GM12878 (cell line): ENCODE data around the gene CAMTA1. TPM values are rescaled to one million over a fixed set of nuclear protein-coding genes. Genes with fewer than 3 reads are reported as not detected.

Experiments
- ATAC-seq: fragments of 200-7000 bp; cut with Tn5 transposase; 3 replicates; pipeline ENCODE4 v1.9.1; 2020; ENCODE audit warnings: mild to moderate bottlenecking, moderate library complexity
- BruUV-seq: library from RNA; stranded (reverse); fragments of 400-500 nt; replicated peaks from 2 replicates; lab custom pipeline; 2021; lab: Mats Ljungman, UMichigan
- CTCF ChIA-PET: fragments of 300-600 bp; sonication (Branson Sonifier 250); formaldehyde crosslinking; extraction: SDS; loops from one replicate; lab custom pipeline; 2021; ENCODE audit warnings: inconsistent platforms; lab: Yijun Ruan, JAX
- POLR2A ChIA-PET: fragments of 350-600 bp; formaldehyde crosslinking; extraction: SDS; loops from one replicate; lab custom pipeline; 2021; ENCODE audit warnings: inconsistent platforms; lab: Charles Lee
- RAD21 ChIA-PET: fragments of 300-600 bp; sonication (Branson Sonifier 250); formaldehyde crosslinking; loops from one replicate; lab custom pipeline; 2023; ENCODE audit warnings: antibody characterized with exemption; ENCODE audit not compliant: unreplicated experiment; lab: Charles Lee
- SMC1A ChIA-PET: fragments of 300-600 bp; sonication (Branson Sonifier 250); formaldehyde crosslinking; loops from one replicate; lab custom pipeline; 2023; ENCODE audit not compliant: unreplicated experiment, uncharacterized antibody; lab: Charles Lee
- DNase-seq: peaks from one replicate; pipeline ENCODE4 v3.0.0-alpha.2; 2011; ENCODE audit warnings: low read depth, low spot score
- FAIRE-seq: peaks from 3 replicates; lab custom pipeline; 2011; peaks lifted over from hg19 to GRCh38; lab: Jason Lieb, UNC
- H2AFZ ChIP-seq: 2 replicates; pipeline ENCODE4 v1.6.0; 2011; ENCODE audit warnings: low read depth, low read length, control low read depth; ENCODE audit not compliant: control insufficient read depth
- H3K27ac ChIP-seq: 2 replicates; pipeline ENCODE4 v1.5.1; 2011; ENCODE audit warnings: control low read depth; ENCODE audit not compliant: control insufficient read depth, insufficient read depth
- H3K27me3 ChIP-seq, 2 experiments: replicated peaks in 1 of 2; 2 replicates each; pipeline versions ENCODE4 v1.6.0 to v1.6.1; 2011; ENCODE audit warnings: low read length in 1 of 2; ENCODE audit not compliant: control insufficient read depth in 2 of 2, insufficient read depth in 2 of 2
- H3K36me3 ChIP-seq, 2 experiments: 2 replicates each; pipeline ENCODE4 v1.5.1; 2011; ENCODE audit warnings: low read length in 1 of 2; ENCODE audit not compliant: control insufficient read depth in 2 of 2, insufficient read depth in 2 of 2
- H3K4me1 ChIP-seq: 2 replicates; pipeline ENCODE4 v1.6.1; 2011; ENCODE audit warnings: mild to moderate bottlenecking, low read length, moderate library complexity, mixed read lengths; ENCODE audit not compliant: control insufficient read depth, insufficient read depth
- H3K4me2 ChIP-seq: 2 replicates; pipeline ENCODE4 v1.6.0; 2011; ENCODE audit warnings: control low read depth; ENCODE audit not compliant: control insufficient read depth, insufficient read depth
- H3K4me3 ChIP-seq: fragments of 200-600 bp; sonication (generic); 2 replicates; pipeline ENCODE4 v1.5.1; 2016
- H3K79me2 ChIP-seq: 2 replicates; pipeline ENCODE4 v1.6.0; 2011; ENCODE audit warnings: low read length; ENCODE audit not compliant: control insufficient read depth, insufficient read depth
- H3K9ac ChIP-seq: 2 replicates; pipeline ENCODE4 v1.8.0; 2011; ENCODE audit warnings: low read length, control low read depth, mixed read lengths; ENCODE audit not compliant: control insufficient read depth, insufficient read depth
- H3K9me3 ChIP-seq: replicated peaks from 3 replicates; pipeline ENCODE4 v1.5.1; 2011; ENCODE audit warnings: mild to moderate bottlenecking, low read length; ENCODE audit not compliant: control insufficient read depth, insufficient read depth
- H4K20me1 ChIP-seq: 2 replicates; pipeline ENCODE4 v1.6.0; 2011; ENCODE audit not compliant: control insufficient read depth, insufficient read depth
- ATF3 ChIP-seq: IDR thresholded peaks from 2 replicates; pipeline ENCODE4 v1.6.1; 2011; ENCODE audit warnings: low read depth, mild to moderate bottlenecking, low read length, moderate library complexity, borderline replicate concordance; ENCODE audit errors: extremely low read depth
- ATF7 ChIP-seq: fragments of 450-650 bp; IDR thresholded peaks from 2 replicates; pipeline ENCODE4 v1.6.1; 2016; ENCODE audit warnings: low read depth, mild to moderate bottlenecking
- BRCA1 ChIP-seq: IDR thresholded peaks from 2 replicates; pipeline ENCODE4 v1.6.1; 2011; ENCODE audit warnings: low read depth, low read length, improper control_type of control experiment
- CEBPB ChIP-seq, 2 experiments: fragments of 150-350 bp in 1 of 2; IDR thresholded peaks; 2 replicates each; pipeline ENCODE4 v1.6.1; 2012 to 2014; ENCODE audit warnings: low read depth in 2 of 2, low read length in 2 of 2, borderline replicate concordance in 1 of 2, inconsistent platforms in 1 of 2
- CHD4 ChIP-seq: fragments of 200-600 bp; sonication (generic); IDR thresholded peaks from 2 replicates; pipeline ENCODE4 v1.6.1; 2016; ENCODE audit warnings: mild to moderate bottlenecking
- CTCF ChIP-seq, 3 experiments: IDR thresholded peaks in 2 of 3; conservative IDR thresholded peaks in 1 of 3; 2 replicates each; pipeline ENCODE4 v1.5.1; 2011; ENCODE audit warnings: low read depth in 3 of 3, low read length in 3 of 3, mild to moderate bottlenecking in 3 of 3, control low read depth in 2 of 3, moderate library complexity in 2 of 3, inconsistent platforms in 1 of 3, mixed read lengths in 1 of 3; ENCODE audit not compliant: control insufficient read depth in 2 of 3, insufficient read depth in 1 of 3; ENCODE audit errors: extremely low read depth in 1 of 3
- EP300 ChIP-seq, 2 experiments: fragments of 150-350 bp in 1 of 2; IDR thresholded peaks; 2 replicates each; pipeline ENCODE4 v1.6.1; 2011 to 2012; ENCODE audit warnings: low read depth in 2 of 2, low read length in 2 of 2, borderline replicate concordance in 1 of 2, improper control_type of control experiment in 1 of 2, inconsistent platforms in 1 of 2; ENCODE audit not compliant: control insufficient read depth in 1 of 2
- ETV6 ChIP-seq, 2 experiments: fragments of 450-650 bp in 1 of 2; IDR thresholded peaks in 1 of 2; conservative IDR thresholded peaks in 1 of 2; 2 replicates each; pipeline ENCODE4 v1.6.1; 2014; ENCODE audit warnings: antibody characterized with exemption in 1 of 2, borderline replicate concordance in 1 of 2, low read depth in 1 of 2, mild to moderate bottlenecking in 1 of 2, moderate library complexity in 1 of 2
- FOXM1 ChIP-seq: IDR thresholded peaks from 2 replicates; pipeline ENCODE4 v1.6.1; 2012; ENCODE audit warnings: low read depth, mild to moderate bottlenecking, inconsistent platforms, low read length, moderate library complexity
- JUNB ChIP-seq: IDR thresholded peaks from 2 replicates; pipeline ENCODE4 v1.6.1; 2016; ENCODE audit warnings: antibody characterized with exemption, mild to moderate bottlenecking
- LARP7 ChIP-seq: fragments of 450-650 bp; IDR thresholded peaks from 2 replicates; pipeline ENCODE4 v1.6.1; 2017; ENCODE audit warnings: mild to moderate bottlenecking
- NR2C1 ChIP-seq: fragments of 450-650 bp; IDR thresholded peaks from 2 replicates; pipeline ENCODE4 v1.6.1; 2017; ENCODE audit warnings: antibody characterized with exemption, mild to moderate bottlenecking, moderate library complexity
- NRF1 ChIP-seq: conservative IDR thresholded peaks from 2 replicates; pipeline ENCODE4 v1.6.1; 2011; ENCODE audit warnings: mild to moderate bottlenecking, low read depth, low read length, improper control_type of control experiment
- POLR2AphosphoS5 ChIP-seq: IDR thresholded peaks from 2 replicates; pipeline ENCODE4 v1.6.1; 2011; ENCODE audit warnings: mild to moderate bottlenecking, low read length, inconsistent platforms
- RUNX3 ChIP-seq: IDR thresholded peaks from 2 replicates; pipeline ENCODE4 v1.6.1; 2012; ENCODE audit warnings: low read length, inconsistent platforms
- SPI1 ChIP-seq: IDR thresholded peaks from 2 replicates; pipeline ENCODE4 v1.6.1; 2011; ENCODE audit warnings: low read depth, mild to moderate bottlenecking, low read length, moderate library complexity, borderline replicate concordance; ENCODE audit not compliant: insufficient read depth
- SREBF1 ChIP-seq: IDR thresholded peaks from 2 replicates; pipeline ENCODE4 v1.6.1; 2012; ENCODE audit warnings: mild to moderate bottlenecking, low read length
- YBX1 ChIP-seq: fragments of 450-650 bp; IDR thresholded peaks from 2 replicates; pipeline ENCODE4 v1.6.1; 2016; ENCODE audit warnings: antibody characterized with exemption
- ZNF217 ChIP-seq: fragments of 450-650 bp; IDR thresholded peaks from 2 replicates; pipeline ENCODE4 v1.6.1; 2017; ENCODE audit warnings: antibody characterized with exemption, mild to moderate bottlenecking
- WGBS: methylation state at CpG from one replicate; pipeline ENCODE4 v1.1.6; 2016; ENCODE audit warnings: low lambda C conversion rate; ENCODE audit not compliant: insufficient replicate concordance, insufficient coverage; ENCODE audit errors: missing lambda C conversion rate; 5-methylcytosine and 5-hydroxymethylcytosine counted together
- in situ Hi-C: fragments of 300-500 bp; cut with MboI; formaldehyde crosslinking; loops from 9 replicates; pipeline ENCODE4 v1.14.3; 2018; ENCODE audit warnings: mixed read lengths
- intact Hi-C: fragments of 100-400 bp; cut with micrococcal nuclease; formaldehyde crosslinking; loops from one replicate; pipeline ENCODE4 v1.14.2; 2022; ENCODE audit not compliant: unreplicated experiment
- polyA plus RNA-seq, 11 experiments: library from polyadenylated mRNA; depleted of rRNA in 4 of 11; unstranded in 6 of 11; stranded (reverse) in 5 of 11; fragments of >200 nt; fragmentation: Nextera tagmentation in 4 of 11; fragmentation: Illumina TruSeq in 1 of 11; extraction: Ambion mirVana in 4 of 11; extraction: Trizol in 1 of 11; gene quantifications; 1 replicate in 1 of 11; 2 replicates in 10 of 11; pipeline versions ENCODE4 v1.2.1 to v1.2.3, GENCODE V29; 2011 to 2016; ENCODE audit warnings: inconsistent platforms in 2 of 11, missing spikeins in 2 of 11, low read depth in 1 of 11
- total RNA-seq, 4 experiments: library from RNA; depleted of rRNA in 3 of 4; stranded (reverse); fragments of >200 nt in 3 of 4; fragmentation: Illumina TruSeq in 1 of 4; extraction: Trizol in 1 of 4; gene quantifications; 2 replicates each; pipeline versions ENCODE4 v1.2.1 to v1.2.3, GENCODE V29; 2013 to 2021
- TF ChIP-seq, protein P1 (sequence below): fragments of 450-650 bp; IDR thresholded peaks from 2 replicates; pipeline ENCODE4 v1.6.1; 2014; ENCODE audit warnings: mild to moderate bottlenecking

Gene CAMTA1
- total and polyA plus RNA-seq, 10 of the 15 experiments (the other 5 are each of a cell fraction or from before 2014, with no cell fraction given): 37.7 to 148 (median 76.4) TPM

GRCh38 chr1:7220007-7220406 is 434.8 kb downstream of the CAMTA1 start:
- H3K27ac ChIP-seq: no peak overlapping the region
- in situ Hi-C loops: loop anchor here (5.0 to 25.0 kb wide), 2 partner anchors 498 to 733 kb away; partner anchors contain the start of gene PLEKHG5
- no peaks in the 10 kb centered on the region for H3K36me3 ChIP-seq
- CTCF ChIA-PET: no interaction called here
- intact Hi-C loops: loop anchor here (5.0 kb wide), 1 partner anchor 427 kb away; no protein-coding TSS in a partner anchor
- DNase-seq (no peak), ATAC-seq (no peak), FAIRE-seq (no peak)
- H4K20me1 ChIP-seq: no peaks in the 10 kb centered on the region
- H3K4me2 ChIP-seq: no peak overlapping the region
- POLR2A ChIA-PET: no interaction called here
- TF ChIP-seq ATF7: no peak
- no peak for TF ChIP-seq ATF3
- no peak for TF ChIP-seq RUNX3
- TF ChIP-seq SPI1: no peak
- no peak for TF ChIP-seq NRF1
- TF ChIP-seq ZNF217: no peak
- TF ChIP-seq JUNB: no peak
- TF ChIP-seq SREBF1: no peak
- no peak for TF ChIP-seq YBX1
- no peak for TF ChIP-seq BRCA1
- TF ChIP-seq CTCF (IDR thresholded peaks at IDR 0.05 in 2 of 3, conservative IDR thresholded peaks at IDR 0.05 in 1 of 3; ENCODE audit: control insufficient read depth in 2 of 3, extremely low read depth in 1 of 3, insufficient read depth in 1 of 3, low read depth in 3 of 3, low read length in 3 of 3): no peak
- TF ChIP-seq CHD4: no peak
- no peak for TF ChIP-seq ETV6 (conservative IDR thresholded peaks at IDR 0.05 in 1 of 2, IDR thresholded peaks at IDR 0.05 in 1 of 2; ENCODE audit: borderline replicate concordance in 1 of 2, low read depth in 1 of 2)
- no peak for TF ChIP-seq LARP7
- no peak for TF ChIP-seq EP300 (IDR thresholded peaks at IDR 0.05; ENCODE audit: borderline replicate concordance in 1 of 2, control insufficient read depth in 1 of 2, low read depth in 2 of 2, low read length in 2 of 2)
- TF ChIP-seq POLR2AphosphoS5: no peak
- no peak for TF ChIP-seq NR2C1
- TF ChIP-seq, protein P1, sequence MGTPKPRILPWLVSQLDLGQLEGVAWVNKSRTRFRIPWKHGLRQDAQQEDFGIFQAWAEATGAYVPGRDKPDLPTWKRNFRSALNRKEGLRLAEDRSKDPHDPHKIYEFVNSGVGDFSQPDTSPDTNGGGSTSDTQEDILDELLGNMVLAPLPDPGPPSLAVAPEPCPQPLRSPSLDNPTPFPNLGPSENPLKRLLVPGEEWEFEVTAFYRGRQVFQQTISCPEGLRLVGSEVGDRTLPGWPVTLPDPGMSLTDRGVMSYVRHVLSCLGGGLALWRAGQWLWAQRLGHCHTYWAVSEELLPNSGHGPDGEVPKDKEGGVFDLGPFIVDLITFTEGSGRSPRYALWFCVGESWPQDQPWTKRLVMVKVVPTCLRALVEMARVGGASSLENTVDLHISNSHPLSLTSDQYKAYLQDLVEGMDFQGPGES: no peak
- TF ChIP-seq CEBPB (IDR thresholded peaks at IDR 0.05; ENCODE audit: borderline replicate concordance in 1 of 2, low read depth in 2 of 2, low read length in 2 of 2): no peak
- no peak for TF ChIP-seq FOXM1
- no peak overlapping the region for H3K4me3 ChIP-seq
- RAD21 ChIA-PET: no interaction called here
- BruUV-seq: no TSS peak
- H2AFZ ChIP-seq: no peak overlapping the region
- no peaks in the 10 kb centered on the region for H3K4me1 ChIP-seq
- no peaks in the 10 kb centered on the region; the same call in 2 of the 3 replicates for H3K9me3 ChIP-seq
- no peaks in the 10 kb centered on the region for H3K79me2 ChIP-seq
- no peaks in the 10 kb centered on the region for H3K27me3 ChIP-seq
- SMC1A ChIA-PET: no interaction called here
- no peak overlapping the region for H3K9ac ChIP-seq
- WGBS: 24% methylated on average over 10 of the region's 10 CpGs
